ENCODE measurements around the gene KNCN.

GRCh38 chr1:46513536-46513935 is 37.9 kb downstream of the KNCN start:
- TF ChIP-seq EP300 (IDR thresholded peaks at IDR 0.05) = no peak
- no peak for TF ChIP-seq CTCF (IDR thresholded peaks at IDR 0.05)
- TF ChIP-seq POLR2AphosphoS5 (IDR thresholded peaks at IDR 0.05) = no peak
